NCI-H2227 treated with DMSO at 0.1 percent for 48 hours (cell line): ENCODE measurements around the gene SH2D3A.
"Not testable (repeated sequence)": the region's sequence is repeated elsewhere in the genome, so short reads cannot be mapped to it uniquely, and the experiment has no call there.

Experiments
- DNase-seq: peaks from one replicate; lab custom pipeline; 2025; lab: John Stamatoyannopoulos, UW

Gene SH2D3A

GRCh38 chr19:6767357-6768235 is at the start of gene SH2D3A:
Gene SH2D3A (minus strand): TSS chr19:6767435. CDS start chr19:6763748, 3,687 bp downstream.
- peak; percentile 6 for DNase-seq

- no peak for DNase-seq
These were observed 46.4 kb upstream of the SH2D3A start for GRCh38 chr19:6813659-6814058.

GRCh38 chr19:6812612-6813011 is 45.4 kb upstream of the SH2D3A start:
- no peak for DNase-seq

DNA sequence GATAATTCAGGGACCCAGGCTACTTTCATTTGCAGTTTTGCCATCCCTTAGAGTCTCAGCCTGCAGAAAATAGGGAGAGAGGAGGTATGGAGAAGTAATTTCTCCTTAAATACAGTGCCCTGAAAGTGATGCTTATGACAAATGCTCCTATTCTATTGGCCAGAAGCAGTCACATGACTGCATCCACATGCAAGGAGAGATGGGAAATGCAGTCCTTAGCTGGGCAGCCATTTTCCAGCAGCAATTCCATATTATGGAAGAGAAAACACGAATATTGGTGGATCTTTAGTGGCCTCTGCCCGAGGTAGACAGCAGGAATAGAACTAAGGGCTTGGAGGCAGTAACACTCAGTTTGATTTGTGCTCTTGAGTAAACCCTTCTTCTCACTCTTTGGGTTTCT is 44.7 kb upstream of the SH2D3A start:
- DNase-seq: peak; percentile 39

- DNase-seq: no peak
These were observed 44.1 kb upstream of the SH2D3A start for GRCh38 chr19:6811378-6811777.

GRCh38 chr19:6809262-6809661 is 42.0 kb upstream of the SH2D3A start:
- DNase-seq: no peak

- DNase-seq: no peak
These were observed 41.3 kb upstream of the SH2D3A start for GRCh38 chr19:6808494-6808893.

DNA sequence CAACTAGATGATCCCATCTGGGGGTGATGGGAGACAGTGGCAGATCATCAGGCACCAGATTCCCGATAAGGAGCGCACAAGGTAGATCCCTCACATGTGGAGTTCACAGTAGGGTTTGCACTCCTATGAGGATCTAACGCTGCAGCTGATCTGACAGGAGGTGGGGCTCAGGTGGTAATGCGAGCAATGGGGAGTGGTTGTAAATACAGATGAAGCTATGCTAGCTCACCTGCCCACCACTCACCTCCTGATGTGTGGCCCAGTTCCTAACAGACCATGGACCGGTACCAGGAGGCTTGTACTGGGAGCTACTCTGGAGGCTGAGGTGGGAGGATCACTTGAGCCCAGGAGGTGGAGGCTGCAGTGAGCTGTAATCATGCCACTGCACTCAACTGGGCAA is 40.1 kb upstream of the SH2D3A start:
- no peak for DNase-seq

DNA sequence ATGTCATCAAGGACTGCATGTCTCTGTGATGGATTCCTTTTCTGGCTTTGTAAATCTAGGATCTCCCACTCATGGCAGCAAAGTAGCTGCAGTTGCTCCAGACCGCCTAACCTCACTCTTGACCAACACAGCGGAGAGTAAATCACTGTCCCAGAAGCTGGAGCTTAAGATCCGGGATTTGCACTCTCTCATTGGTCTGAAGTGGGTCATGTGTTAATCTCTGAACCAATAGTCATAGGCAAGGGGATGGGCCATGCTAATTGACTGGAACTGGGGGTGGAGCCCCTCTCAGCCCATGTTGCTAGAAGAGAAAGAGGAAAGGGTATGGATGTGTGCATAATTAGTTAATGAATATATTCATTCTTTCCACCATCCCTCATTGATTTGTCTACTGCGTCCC is 39.3 kb upstream of the SH2D3A start:
- DNase-seq: no peak

GRCh38 chr19:6803036-6803404 is 35.8 kb upstream of the SH2D3A start:
- DNase-seq: no peak

- DNase-seq: no peak
These were observed 35.3 kb upstream of the SH2D3A start for GRCh38 chr19:6802336-6803035.

GRCh38 chr19:6801485-6802086 is 34.4 kb upstream of the SH2D3A start:
- DNase-seq: no peak

GRCh38 chr19:6800991-6801484 is 33.8 kb upstream of the SH2D3A start:
- DNase-seq: no peak

- not testable (repeated sequence) for DNase-seq
These were observed 33.0 kb upstream of the SH2D3A start for GRCh38 chr19:6800160-6800790.

- no peak for DNase-seq
These were observed 30.4 kb upstream of the SH2D3A start for GRCh38 chr19:6797646-6798045.

GRCh38 chr19:6796278-6796677 is 29.0 kb upstream of the SH2D3A start:
- DNase-seq: no peak

GRCh38 chr19:6794686-6795431 is 27.6 kb upstream of the SH2D3A start:
- DNase-seq: no peak

GRCh38 chr19:6793973-6794372 is 26.7 kb upstream of the SH2D3A start:
- DNase-seq: no peak

- no peak for DNase-seq
These were observed 26.2 kb upstream of the SH2D3A start for GRCh38 chr19:6793411-6793810.

DNA sequence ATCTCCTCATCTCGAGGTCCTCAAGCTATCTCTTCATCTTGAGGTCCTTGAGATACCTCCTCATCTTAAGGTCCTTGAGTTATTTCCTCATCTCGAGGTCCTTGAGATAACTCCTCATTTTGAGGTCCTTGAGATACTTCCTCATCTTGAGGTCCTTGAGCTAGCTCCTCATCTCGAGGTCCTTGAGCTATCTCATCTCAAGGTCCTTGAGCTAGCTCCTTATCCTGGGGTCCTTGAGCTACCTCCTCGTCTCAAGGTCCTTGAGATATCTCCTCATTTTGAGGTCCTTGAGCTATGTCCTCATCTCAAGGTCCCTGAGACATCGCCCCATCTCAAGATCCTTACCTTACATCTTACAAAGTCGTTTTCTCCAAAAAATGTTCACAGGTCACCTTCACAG is 24.0 kb upstream of the SH2D3A start:
- no peak for DNase-seq
